Measurements from ENCODE around the gene ACY1.
"Not testable (repeated sequence)": the region's sequence is repeated elsewhere in the genome, so short reads cannot be mapped to it uniquely, and the experiment has no call there.

DNA sequence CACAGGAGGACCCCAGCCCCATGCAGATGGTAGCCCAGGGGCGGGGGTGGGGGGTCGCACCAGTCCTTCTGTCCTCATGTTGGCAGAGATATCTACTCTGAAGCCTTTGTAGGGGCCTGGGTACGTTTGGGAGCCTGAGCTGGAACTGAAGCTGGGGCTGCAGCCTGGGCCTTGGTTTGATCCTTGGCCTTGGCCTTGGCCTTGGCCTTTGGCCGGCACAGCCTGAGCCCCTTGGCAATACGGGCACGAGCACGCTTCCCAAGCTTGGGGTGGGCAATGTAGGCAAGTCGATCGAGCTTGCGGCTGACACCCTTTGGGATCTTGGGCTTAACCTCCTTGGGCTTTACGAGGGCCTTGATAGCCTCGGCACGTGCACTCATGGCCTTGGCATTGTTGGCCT lies 10.3 kb downstream of the ACY1 start:
- not testable (repeated sequence) for TF ChIP-seq TAF1 (conservative IDR thresholded peaks at IDR 0.05); YY1 (IDR thresholded peaks at IDR 0.05); MAX (IDR thresholded peaks at IDR 0.05); JUND (IDR thresholded peaks at IDR 0.05); GABPA (IDR thresholded peaks at IDR 0.05 in 1 of 2, conservative IDR thresholded peaks at IDR 0.05 in 1 of 2)
- TF ChIP-seq, protein P1, sequence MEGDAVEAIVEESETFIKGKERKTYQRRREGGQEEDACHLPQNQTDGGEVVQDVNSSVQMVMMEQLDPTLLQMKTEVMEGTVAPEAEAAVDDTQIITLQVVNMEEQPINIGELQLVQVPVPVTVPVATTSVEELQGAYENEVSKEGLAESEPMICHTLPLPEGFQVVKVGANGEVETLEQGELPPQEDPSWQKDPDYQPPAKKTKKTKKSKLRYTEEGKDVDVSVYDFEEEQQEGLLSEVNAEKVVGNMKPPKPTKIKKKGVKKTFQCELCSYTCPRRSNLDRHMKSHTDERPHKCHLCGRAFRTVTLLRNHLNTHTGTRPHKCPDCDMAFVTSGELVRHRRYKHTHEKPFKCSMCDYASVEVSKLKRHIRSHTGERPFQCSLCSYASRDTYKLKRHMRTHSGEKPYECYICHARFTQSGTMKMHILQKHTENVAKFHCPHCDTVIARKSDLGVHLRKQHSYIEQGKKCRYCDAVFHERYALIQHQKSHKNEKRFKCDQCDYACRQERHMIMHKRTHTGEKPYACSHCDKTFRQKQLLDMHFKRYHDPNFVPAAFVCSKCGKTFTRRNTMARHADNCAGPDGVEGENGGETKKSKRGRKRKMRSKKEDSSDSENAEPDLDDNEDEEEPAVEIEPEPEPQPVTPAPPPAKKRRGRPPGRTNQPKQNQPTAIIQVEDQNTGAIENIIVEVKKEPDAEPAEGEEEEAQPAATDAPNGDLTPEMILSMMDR (IDR thresholded peaks at IDR 0.05; ENCODE audit: low read depth, low read length, missing input control) = not testable (repeated sequence)
- TF ChIP-seq, protein P2, sequence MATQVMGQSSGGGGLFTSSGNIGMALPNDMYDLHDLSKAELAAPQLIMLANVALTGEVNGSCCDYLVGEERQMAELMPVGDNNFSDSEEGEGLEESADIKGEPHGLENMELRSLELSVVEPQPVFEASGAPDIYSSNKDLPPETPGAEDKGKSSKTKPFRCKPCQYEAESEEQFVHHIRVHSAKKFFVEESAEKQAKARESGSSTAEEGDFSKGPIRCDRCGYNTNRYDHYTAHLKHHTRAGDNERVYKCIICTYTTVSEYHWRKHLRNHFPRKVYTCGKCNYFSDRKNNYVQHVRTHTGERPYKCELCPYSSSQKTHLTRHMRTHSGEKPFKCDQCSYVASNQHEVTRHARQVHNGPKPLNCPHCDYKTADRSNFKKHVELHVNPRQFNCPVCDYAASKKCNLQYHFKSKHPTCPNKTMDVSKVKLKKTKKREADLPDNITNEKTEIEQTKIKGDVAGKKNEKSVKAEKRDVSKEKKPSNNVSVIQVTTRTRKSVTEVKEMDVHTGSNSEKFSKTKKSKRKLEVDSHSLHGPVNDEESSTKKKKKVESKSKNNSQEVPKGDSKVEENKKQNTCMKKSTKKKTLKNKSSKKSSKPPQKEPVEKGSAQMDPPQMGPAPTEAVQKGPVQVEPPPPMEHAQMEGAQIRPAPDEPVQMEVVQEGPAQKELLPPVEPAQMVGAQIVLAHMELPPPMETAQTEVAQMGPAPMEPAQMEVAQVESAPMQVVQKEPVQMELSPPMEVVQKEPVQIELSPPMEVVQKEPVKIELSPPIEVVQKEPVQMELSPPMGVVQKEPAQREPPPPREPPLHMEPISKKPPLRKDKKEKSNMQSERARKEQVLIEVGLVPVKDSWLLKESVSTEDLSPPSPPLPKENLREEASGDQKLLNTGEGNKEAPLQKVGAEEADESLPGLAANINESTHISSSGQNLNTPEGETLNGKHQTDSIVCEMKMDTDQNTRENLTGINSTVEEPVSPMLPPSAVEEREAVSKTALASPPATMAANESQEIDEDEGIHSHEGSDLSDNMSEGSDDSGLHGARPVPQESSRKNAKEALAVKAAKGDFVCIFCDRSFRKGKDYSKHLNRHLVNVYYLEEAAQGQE (IDR thresholded peaks at IDR 0.05) = not testable (repeated sequence)
